Measurements from ENCODE around the gene APBA2.

The APBA2 gene

GRCh38 chr15:28981921-28982320 lies 96.1 kb downstream of the APBA2 start:
- no peaks in the 10 kb centered on the region; the same call in 1 of the 2 replicates for H4K20me1 ChIP-seq (ENCODE audit: insufficient read depth, low read length)
- H3K79me2 ChIP-seq (ENCODE audit: insufficient read depth, low read length), result no peaks in the 10 kb centered on the region
- H3K9ac ChIP-seq (ENCODE audit: low read depth, low read length), result no peak overlapping the region
- no peaks in the 10 kb centered on the region for H3K36me3 ChIP-seq (ENCODE audit: insufficient read depth, low read length)
- no peaks in the 10 kb centered on the region for H3K27me3 ChIP-seq (ENCODE audit: insufficient read depth, low read length, poor library complexity)
- no peaks in the 10 kb centered on the region for H3K4me1 ChIP-seq (ENCODE audit: insufficient read depth, low read length)
- no peaks in the 10 kb centered on the region for H3K9me3 ChIP-seq (ENCODE audit: insufficient read depth, low read length, severe bottlenecking)
- no peak overlapping the region for H3K4me3 ChIP-seq (ENCODE audit: low read depth in 1 of 2, low read length in 2 of 2)
- no peak overlapping the region for H2AFZ ChIP-seq (ENCODE audit: low read depth, low read length)
- DNase-seq (no peak), ATAC-seq (ENCODE audit: insufficient read depth, low read depth) (no peak)
- TF ChIP-seq EZH2 (IDR thresholded peaks at IDR 0.05; ENCODE audit: borderline replicate concordance, low read depth, low read length, severe bottlenecking) (no peak), CTCF (IDR thresholded peaks at IDR 0.05; ENCODE audit: borderline replicate concordance, extremely low read depth, low read length, poor library complexity, severe bottlenecking) (no peak)
- H3K4me2 ChIP-seq (ENCODE audit: insufficient read depth, low read length), result no peak overlapping the region
- no peak overlapping the region for H3K27ac ChIP-seq (ENCODE audit: low read length)

GRCh38 chr15:28982886-28983285 lies 97.1 kb downstream of the APBA2 start:
- DNase-seq, result no peak
- H3K27ac ChIP-seq (ENCODE audit: low read length), result no peak overlapping the region
- TF ChIP-seq EZH2 (IDR thresholded peaks at IDR 0.05; ENCODE audit: borderline replicate concordance, low read depth, low read length, severe bottlenecking) (no peak), CTCF (IDR thresholded peaks at IDR 0.05; ENCODE audit: borderline replicate concordance, extremely low read depth, low read length, poor library complexity, severe bottlenecking) (no peak)

GRCh38 chr15:28983432-28984311 lies 97.9 kb downstream of the APBA2 start:
- no peaks in the 10 kb centered on the region for H3K79me2 ChIP-seq (ENCODE audit: insufficient read depth, low read length)
- no peak for TF ChIP-seq CTCF (IDR thresholded peaks at IDR 0.05; ENCODE audit: borderline replicate concordance, extremely low read depth, low read length, poor library complexity, severe bottlenecking)
- TF ChIP-seq EZH2 (IDR thresholded peaks at IDR 0.05; ENCODE audit: borderline replicate concordance, low read depth, low read length, severe bottlenecking), result no peak
- DNase-seq (no peak), ATAC-seq (ENCODE audit: insufficient read depth, low read depth) (no peak)
- H4K20me1 ChIP-seq (ENCODE audit: insufficient read depth, low read length), result no peaks in the 10 kb centered on the region
- no peak overlapping the region for H3K4me3 ChIP-seq (ENCODE audit: low read depth in 1 of 2, low read length in 2 of 2)
- H3K4me2 ChIP-seq (ENCODE audit: insufficient read depth, low read length), result no peak overlapping the region
- H3K4me1 ChIP-seq (ENCODE audit: insufficient read depth, low read length), result no peaks in the 10 kb centered on the region
- H3K36me3 ChIP-seq (ENCODE audit: insufficient read depth, low read length), result no peaks in the 10 kb centered on the region
- H2AFZ ChIP-seq (ENCODE audit: low read depth, low read length), result no peak overlapping the region
- H3K27me3 ChIP-seq (ENCODE audit: insufficient read depth, low read length, poor library complexity), result no peaks in the 10 kb centered on the region
- no peak overlapping the region for H3K9ac ChIP-seq (ENCODE audit: low read depth, low read length)
- no peaks in the 10 kb centered on the region for H3K9me3 ChIP-seq (ENCODE audit: insufficient read depth, low read length, severe bottlenecking)
- no peak overlapping the region for H3K27ac ChIP-seq (ENCODE audit: low read length)

More at GRCh38 chr15:28982886-28983285, 97.1 kb downstream of the APBA2 start:
- Histone ChIP-seq H4K20me1 (ENCODE audit: insufficient read depth, low read length) (no peaks in the 10 kb centered on the region; the same call in 1 of the 2 replicates), H2AFZ (ENCODE audit: low read depth, low read length) (no peak overlapping the region), H3K27me3 (ENCODE audit: insufficient read depth, low read length, poor library complexity) (no peaks in the 10 kb centered on the region), H3K4me3 (ENCODE audit: low read depth in 1 of 2, low read length in 2 of 2) (no peak overlapping the region), H3K9me3 (ENCODE audit: insufficient read depth, low read length, severe bottlenecking) (no peaks in the 10 kb centered on the region), H3K4me2 (ENCODE audit: insufficient read depth, low read length) (no peak overlapping the region), H3K79me2 (ENCODE audit: insufficient read depth, low read length) (no peaks in the 10 kb centered on the region), H3K4me1 (ENCODE audit: insufficient read depth, low read length) (no peaks in the 10 kb centered on the region), H3K36me3 (ENCODE audit: insufficient read depth, low read length) (no peaks in the 10 kb centered on the region), H3K9ac (ENCODE audit: low read depth, low read length) (no peak overlapping the region)
- ATAC-seq (ENCODE audit: insufficient read depth, low read depth), result no peak

Measured in DND-41 (cell line).